GM18505 (cell line): ENCODE data around the gene ATP5F1D.

ENCODE experiments used
- ATAC-seq: cut with Tn5 transposase; IDR thresholded peaks from one replicate; pipeline ENCODE4 v1.9.1; 2021; ENCODE audit not compliant: unreplicated experiment
- POLR2A ChIP-seq: IDR thresholded peaks from 4 replicates; pipeline ENCODE4 v1.6.1; 2011; ENCODE audit warnings: borderline replicate concordance; ENCODE audit not compliant: insufficient read depth, insufficient read length; ENCODE audit errors: extremely low read depth

Gene ATP5F1D

DNA sequence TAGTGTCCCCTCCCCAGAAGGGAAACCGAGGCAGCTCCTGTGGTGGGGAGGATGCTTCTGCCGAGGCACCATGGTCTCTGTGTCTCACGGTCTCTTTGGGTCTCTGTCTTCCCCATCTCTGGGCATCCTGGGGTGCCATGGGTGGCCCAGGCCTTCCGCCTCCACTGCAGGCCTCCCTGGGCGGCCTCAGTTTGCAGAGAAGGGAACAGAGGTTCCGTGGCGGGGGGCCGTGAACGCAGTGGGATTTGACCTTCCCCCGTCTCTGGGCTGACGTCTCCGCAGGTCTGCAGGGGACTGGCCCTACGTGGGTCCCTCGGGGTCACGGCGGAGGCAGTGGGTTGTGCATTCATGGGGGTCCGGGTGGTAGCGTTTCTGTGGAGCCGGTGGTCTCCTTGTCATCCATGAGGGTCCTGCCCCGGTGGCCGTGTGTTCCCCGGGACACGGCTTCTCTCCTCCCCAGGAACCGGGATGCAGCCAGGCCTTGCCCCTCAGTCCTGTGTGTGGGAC lies 48.7 kb downstream of the ATP5F1D start:
- ATAC-seq: no peak
- no peak for TF ChIP-seq POLR2A

DNA sequence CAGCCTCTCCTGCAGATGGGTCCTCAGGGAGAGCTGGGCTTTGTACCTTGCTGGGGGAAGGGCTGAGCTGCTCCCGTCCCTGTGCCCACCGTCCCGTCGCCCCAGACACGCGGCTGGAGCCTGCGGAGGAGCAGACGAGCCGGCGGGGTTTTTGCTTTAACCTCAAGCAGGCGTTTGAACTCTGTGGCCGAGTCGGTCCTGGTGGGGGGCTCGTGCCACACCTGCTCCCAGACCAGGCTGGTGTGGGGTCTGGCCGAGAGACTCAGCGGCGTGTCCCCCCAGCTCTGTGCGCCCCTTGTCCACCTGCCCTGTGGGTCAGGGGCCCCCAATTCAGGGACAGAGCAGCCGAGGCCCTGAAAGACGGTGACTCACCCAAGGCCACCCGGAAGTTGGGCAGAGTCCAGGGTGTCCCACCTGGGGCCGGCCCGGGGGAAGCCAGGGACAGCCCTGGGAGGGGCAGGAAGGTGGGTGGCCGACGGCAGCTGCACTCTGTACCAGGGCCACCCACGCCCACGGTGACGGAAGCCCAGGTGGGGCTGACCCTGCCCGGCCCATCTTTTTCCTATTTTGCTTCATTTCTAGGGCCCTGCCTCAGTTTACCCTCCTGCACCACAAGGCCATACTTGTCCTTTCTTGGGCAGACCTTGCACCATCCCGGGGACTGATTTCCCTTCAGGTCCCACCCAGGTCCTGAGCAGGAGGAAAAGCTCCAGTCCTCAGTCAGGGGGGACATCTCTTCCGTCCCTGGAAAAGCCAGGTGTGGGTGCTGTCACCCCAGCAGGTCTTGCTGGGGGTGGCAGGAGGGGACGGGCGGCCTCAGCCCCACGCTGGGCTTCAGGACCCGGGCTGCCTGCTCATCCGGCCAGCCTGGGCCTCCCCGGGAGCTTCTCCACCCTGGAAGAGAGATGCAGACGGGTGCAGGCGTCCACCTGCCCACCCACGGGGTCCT lies 49.4 kb downstream of the ATP5F1D start:
- ATAC-seq: no peak
- no peak for TF ChIP-seq POLR2A

DNA sequence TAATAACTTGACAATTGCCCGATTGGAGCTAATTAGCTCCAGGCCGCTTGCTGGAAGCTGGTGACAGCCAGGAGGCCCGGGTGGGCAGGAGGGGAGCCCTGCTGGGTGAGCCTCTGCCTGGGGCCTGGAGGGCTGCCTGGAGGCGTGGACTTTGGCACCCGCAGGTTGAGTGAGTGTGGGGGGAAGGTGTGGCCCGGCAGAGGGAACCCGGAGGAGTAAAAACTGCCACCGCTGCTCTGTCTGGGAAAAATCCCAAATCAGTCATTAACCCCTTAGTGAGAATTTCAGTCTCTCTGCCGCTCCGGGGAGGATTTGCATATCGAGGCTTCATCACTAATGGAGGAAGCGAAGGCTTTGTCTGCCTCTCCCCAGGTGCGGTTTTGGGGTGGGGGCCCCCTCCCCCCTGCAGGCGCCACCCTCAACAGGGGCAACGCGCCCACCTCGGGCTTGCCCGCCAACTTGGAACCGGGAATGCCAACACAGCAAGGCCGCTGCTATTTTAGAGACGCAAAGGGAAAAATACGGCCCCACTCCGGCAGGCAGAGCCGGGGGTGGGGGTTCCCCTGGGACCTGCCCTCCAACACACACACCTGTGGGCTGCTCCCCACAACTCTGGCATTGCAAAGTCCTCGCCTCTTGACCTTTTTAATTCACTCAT lies 50.3 kb downstream of the ATP5F1D start:
- no peak for ATAC-seq
- no peak for TF ChIP-seq POLR2A

DNA sequence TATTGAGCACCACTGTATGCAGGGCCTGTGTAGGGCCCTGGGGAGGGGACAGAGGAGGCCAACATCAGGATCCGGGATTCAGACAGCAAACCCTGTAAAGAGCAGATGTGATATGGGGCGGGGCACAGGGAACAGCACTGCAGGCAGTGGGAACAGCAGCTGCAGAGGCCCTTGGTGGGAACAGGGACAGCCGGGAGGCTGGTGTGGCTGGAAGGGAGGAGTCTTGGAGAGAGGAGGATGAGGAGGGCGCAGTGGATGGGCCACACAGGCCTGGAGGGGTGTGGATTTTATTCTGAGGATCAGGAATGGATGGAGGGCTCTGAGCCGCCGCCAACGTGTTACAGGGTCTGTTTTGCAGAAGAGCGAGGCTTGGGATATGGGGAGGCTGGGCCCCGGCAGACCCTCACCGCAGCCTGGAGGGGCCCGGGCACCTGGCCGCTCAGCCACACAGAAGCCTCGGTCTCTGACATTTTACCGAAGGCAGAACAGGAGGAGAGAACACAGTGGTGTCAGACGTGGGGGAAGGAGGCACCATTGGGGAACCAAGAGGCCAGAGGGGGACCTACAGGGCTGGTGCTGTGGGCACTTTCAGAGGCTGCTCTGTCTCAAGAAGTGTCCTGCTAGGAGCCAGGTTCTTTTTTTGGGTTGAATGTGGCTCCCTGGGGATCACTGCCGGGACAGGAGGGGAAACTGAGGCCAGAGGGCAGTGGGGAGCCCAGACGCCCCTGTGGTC lies 51.0 kb downstream of the ATP5F1D start:
- TF ChIP-seq POLR2A: no peak
- no peak for ATAC-seq

DNA sequence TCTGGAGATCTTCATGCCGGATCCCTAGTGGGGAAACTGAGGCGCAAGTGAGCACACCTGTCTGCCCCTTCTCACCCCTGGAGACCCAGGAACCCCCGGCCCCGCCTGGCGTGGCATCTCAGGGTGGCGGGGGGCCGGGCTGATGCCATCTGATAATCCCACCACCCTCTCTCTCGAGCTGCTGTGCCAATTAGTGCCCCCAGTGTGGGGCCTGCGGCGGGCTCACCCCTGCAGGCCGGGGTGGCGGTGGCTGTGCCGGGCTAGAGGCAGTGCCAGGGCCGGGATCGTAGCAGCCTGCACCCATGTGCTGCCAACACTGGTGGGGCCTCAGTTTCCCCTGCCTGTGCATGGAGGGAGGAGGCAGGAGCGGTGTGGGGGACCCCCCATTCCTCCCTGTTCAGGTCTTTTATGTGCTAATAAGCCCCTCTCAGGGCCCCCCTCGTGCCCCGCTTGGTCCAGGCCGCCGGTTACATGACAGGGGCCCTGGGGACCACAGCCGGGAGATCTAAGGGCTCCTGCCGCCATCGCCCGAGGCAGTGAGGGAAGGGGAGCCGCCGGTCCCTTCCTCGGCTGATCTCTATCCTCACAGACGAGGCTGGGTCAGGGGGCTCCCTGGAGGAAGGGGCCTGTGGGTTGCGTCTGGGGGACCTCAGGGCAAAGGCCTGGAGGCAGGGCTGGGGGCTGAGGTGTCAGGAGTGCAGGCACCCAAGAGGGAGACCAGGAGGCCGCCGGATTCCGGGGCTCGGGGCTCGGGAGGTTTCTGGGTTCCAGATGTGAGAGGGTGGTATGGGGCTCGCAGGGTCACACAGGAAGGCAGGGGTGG lies 52.4 kb downstream of the ATP5F1D start:
- no peak for ATAC-seq
- TF ChIP-seq POLR2A: no peak
